ENCODE results near the gene ZNF329.

The ZNF329 gene

GRCh38 chr19:58097349-58097748 is 53.2 kb downstream of the ZNF329 start:
- DNase-seq (ENCODE audit: extremely low read depth, low read depth): no peak
- no peak for TF ChIP-seq CTCF (IDR thresholded peaks at IDR 0.05; ENCODE audit: low read depth, low read length, missing control alignments)
- H3K4me3 ChIP-seq (replicated peaks; ENCODE audit: low read depth, low read length): peak overlapping the region; percentile 52

GRCh38 chr19:58096884-58097283 is 53.7 kb downstream of the ZNF329 start:
- no peak for DNase-seq (ENCODE audit: extremely low read depth, low read depth)
- no peak overlapping the region for H3K4me3 ChIP-seq (replicated peaks; ENCODE audit: low read depth, low read length)
- TF ChIP-seq CTCF (IDR thresholded peaks at IDR 0.05; ENCODE audit: low read depth, low read length, missing control alignments): no peak

- no peak for TF ChIP-seq CTCF (IDR thresholded peaks at IDR 0.05; ENCODE audit: low read depth, low read length, missing control alignments)
- DNase-seq (ENCODE audit: extremely low read depth, low read depth): no peak
- H3K4me3 ChIP-seq (replicated peaks; ENCODE audit: low read depth, low read length): no peak overlapping the region
These were observed 55.3 kb downstream of the ZNF329 start for GRCh38 chr19:58095328-58095727.

- no peak for TF ChIP-seq CTCF (IDR thresholded peaks at IDR 0.05; ENCODE audit: low read depth, low read length, missing control alignments)
- no peak overlapping the region for H3K4me3 ChIP-seq (replicated peaks; ENCODE audit: low read depth, low read length)
- DNase-seq (ENCODE audit: extremely low read depth, low read depth): no peak
These were observed 57.5 kb downstream of the ZNF329 start for GRCh38 chr19:58093071-58093470.

- no peak overlapping the region for H3K4me3 ChIP-seq (replicated peaks; ENCODE audit: low read depth, low read length)
- no peak for TF ChIP-seq CTCF (IDR thresholded peaks at IDR 0.05; ENCODE audit: low read depth, low read length, missing control alignments)
- DNase-seq (ENCODE audit: extremely low read depth, low read depth): no peak
These were observed 59.2 kb downstream of the ZNF329 start for GRCh38 chr19:58091251-58091995.

GRCh38 chr19:58089846-58090245 is 60.7 kb downstream of the ZNF329 start:
- TF ChIP-seq CTCF (IDR thresholded peaks at IDR 0.05; ENCODE audit: low read depth, low read length, missing control alignments): no peak
- no peak for DNase-seq (ENCODE audit: extremely low read depth, low read depth)
- no peak overlapping the region for H3K4me3 ChIP-seq (replicated peaks; ENCODE audit: low read depth, low read length)
